HFFc6 (cell line): Measurements from ENCODE around the gene PELO. TPM values are rescaled to one million over a fixed set of nuclear protein-coding genes. Genes with fewer than 3 reads are reported as not detected.
A peak's percentile ranks its signal among the peaks of the same experiment; 100 is the strongest.

ENCODE experiments used
- DNase-seq: peaks from one replicate; pipeline ENCODE4 v3.0.0-alpha.2; 2018
- H3K27ac Mint-ChIP-seq: 2 replicates; pipeline ENCODE4 v1.8.0; 2020; ENCODE audit warnings: mild to moderate bottlenecking, mixed read lengths
- H3K27me3 Mint-ChIP-seq: 2 replicates; pipeline ENCODE4 v1.8.0; 2021; ENCODE audit warnings: mild to moderate bottlenecking, moderate library complexity, mixed read lengths; ENCODE audit not compliant: insufficient read depth
- H3K36me3 Mint-ChIP-seq: 2 replicates; pipeline ENCODE4 v1.8.0; 2021; ENCODE audit warnings: low read depth, mixed read lengths
- H3K4me1 Mint-ChIP-seq: 2 replicates; pipeline ENCODE4 v1.8.0; 2020; ENCODE audit warnings: low read depth, mixed read lengths
- H3K4me3 Mint-ChIP-seq: 2 replicates; pipeline ENCODE4 v1.8.0; 2020; ENCODE audit warnings: mild to moderate bottlenecking, moderate library complexity, mixed read lengths
- H3K9me3 Mint-ChIP-seq: 2 replicates; pipeline ENCODE4 v1.8.0; 2020; ENCODE audit warnings: mild to moderate bottlenecking, mixed read lengths
- CTCF ChIP-seq: fragments of 200-600 bp; sonication (generic); IDR thresholded peaks from 2 replicates; pipeline ENCODE4 v1.5.0; 2021; ENCODE audit warnings: antibody characterized with exemption, mild to moderate bottlenecking
- total RNA-seq, 6 experiments: library from RNA; stranded (reverse); fragmentation: NEBNext Ultra II Directional; extraction: Animal tissue kit (Norgen Biotek cat#: 25700); gene quantifications; 2 replicates in 1 of 6; 3 replicates in 5 of 6; pipeline ENCODE4 v1.2.3, GENCODE V29; 2021

PELO gene
- total RNA-seq, 6 experiments from 2014 or later: 52.6 to 77.2 (median 72.8) TPM

GRCh38 chr5:52805615-52806014 lies 17.9 kb downstream of the PELO start:
- peaks cover 57% of the 10 kb centered on the region for H3K36me3 Mint-ChIP-seq
- H3K9me3 Mint-ChIP-seq: no peaks in the 10 kb centered on the region
- peaks cover 77% of the 10 kb centered on the region for H3K4me1 Mint-ChIP-seq
- peak overlapping the region; percentile 70 for H3K4me3 Mint-ChIP-seq
- no peaks in the 10 kb centered on the region; the same call in 1 of the 2 replicates for H3K27me3 Mint-ChIP-seq
- peak overlapping the region; percentile 43 for H3K27ac Mint-ChIP-seq
- no peak for TF ChIP-seq CTCF
- DNase-seq: no peak

- peaks cover 43% of the 10 kb centered on the region for H3K36me3 Mint-ChIP-seq
- no peak overlapping the region; the same call in 1 of the 2 replicates for H3K4me3 Mint-ChIP-seq
- H3K27ac Mint-ChIP-seq: no peak overlapping the region
- H3K9me3 Mint-ChIP-seq: no peaks in the 10 kb centered on the region
- TF ChIP-seq CTCF: no peak
- H3K4me1 Mint-ChIP-seq: peaks cover 91% of the 10 kb centered on the region
- no peaks in the 10 kb centered on the region; the same call in 1 of the 2 replicates for H3K27me3 Mint-ChIP-seq
- no peak for DNase-seq
Observed at GRCh38 chr5:52807037-52807436, 19.3 kb downstream of the PELO start.

GRCh38 chr5:52807723-52808122 lies 20.0 kb downstream of the PELO start:
- Mint-ChIP-seq H3K27me3 (no peaks in the 10 kb centered on the region; the same call in 1 of the 2 replicates), H3K27ac (peak overlapping the region; percentile 58), H3K9me3 (no peaks in the 10 kb centered on the region), H3K36me3 (peaks cover 37% of the 10 kb centered on the region), H3K4me1 (peaks cover 98% of the 10 kb centered on the region), H3K4me3 (peak overlapping the region; percentile 41; the same call in 1 of the 2 replicates)
- DNase-seq: no peak
- no peak for TF ChIP-seq CTCF

- Mint-ChIP-seq H3K27me3 (no peaks in the 10 kb centered on the region; the same call in 1 of the 2 replicates), H3K4me3 (peak overlapping the region; percentile 19; the same call in 1 of the 2 replicates), H3K36me3 (peaks cover 31% of the 10 kb centered on the region), H3K9me3 (no peaks in the 10 kb centered on the region), H3K4me1 (peaks cover 100% of the 10 kb centered on the region), H3K27ac (peak overlapping the region; percentile 96)
- TF ChIP-seq CTCF: no peak
- no peak for DNase-seq
Observed at GRCh38 chr5:52808316-52808901, 20.7 kb downstream of the PELO start.

- H3K4me3 Mint-ChIP-seq: peak overlapping the region; percentile 79
- peaks cover 100% of the 10 kb centered on the region for H3K4me1 Mint-ChIP-seq
- peaks cover 18% of the 10 kb centered on the region for H3K36me3 Mint-ChIP-seq
- DNase-seq: peak; percentile 45
- no peaks in the 10 kb centered on the region; the same call in 1 of the 2 replicates for H3K27me3 Mint-ChIP-seq
- peak overlapping the region; percentile 96 for H3K27ac Mint-ChIP-seq
- TF ChIP-seq CTCF: no peak
- H3K9me3 Mint-ChIP-seq: no peaks in the 10 kb centered on the region
Observed at GRCh38 chr5:52809884-52810283, 22.2 kb downstream of the PELO start.
